Measurements from ENCODE around the gene TENT4A.
A peak's percentile ranks its signal among the peaks of the same experiment; 100 is the strongest.

TENT4A gene

GRCh38 chr5:6760686-6761085, 47.5 kb downstream of the TENT4A start:
- ChIA-PET CTCF (no interaction called here), POLR2A (ENCODE audit: low non-redundant PET) (no interaction called here)
- no peak for TF ChIP-seq CTCF (conservative IDR thresholded peaks at IDR 0.05; ENCODE audit: low read depth)
- H3K27ac ChIP-seq = peak overlapping the region; percentile 26; the same call in 1 of the 2 replicates
- DNase-seq (ENCODE audit: low spot score) = no peak

DNA sequence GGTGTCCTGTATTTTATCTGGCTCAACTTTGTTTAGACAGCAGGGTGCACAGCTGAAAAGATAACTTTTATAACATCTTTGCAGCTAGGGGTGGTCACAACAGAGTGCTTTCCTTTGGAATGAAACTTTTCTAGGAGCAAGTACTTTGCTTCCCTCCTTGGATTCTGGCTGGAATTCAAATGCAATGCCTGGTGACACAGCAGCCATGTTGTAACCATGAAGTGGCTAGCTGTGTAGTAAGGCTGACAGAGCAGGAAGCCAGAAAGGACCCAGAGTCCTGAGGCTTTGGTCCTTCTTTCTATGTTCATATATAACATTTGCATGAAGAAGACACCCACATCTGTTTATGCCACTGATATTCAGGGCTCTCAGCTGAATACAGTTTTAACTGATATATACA, 48.1 kb downstream of the TENT4A start:
- POLR2A ChIA-PET (ENCODE audit: low non-redundant PET) = no interaction called here
- CTCF ChIA-PET = interaction anchor here (0.6 kb wide), 1 partner anchor 196 kb away, joined by 4 read pairs; no protein-coding TSS in a partner anchor
- no peak overlapping the region for H3K27ac ChIP-seq
- no peak for TF ChIP-seq CTCF (conservative IDR thresholded peaks at IDR 0.05; ENCODE audit: low read depth)
- no peak for DNase-seq (ENCODE audit: low spot score)

- POLR2A ChIA-PET (ENCODE audit: low non-redundant PET) = no interaction called here
- CTCF ChIA-PET = no interaction called here
- DNase-seq (ENCODE audit: low spot score) = no peak
- no peak for TF ChIP-seq CTCF (conservative IDR thresholded peaks at IDR 0.05; ENCODE audit: low read depth)
- peak overlapping the region; percentile 9; the same call in 1 of the 2 replicates for H3K27ac ChIP-seq
Measured at GRCh38 chr5:6762116-6762515, 48.9 kb downstream of the TENT4A start.

GRCh38 chr5:6762697-6763096, 49.5 kb downstream of the TENT4A start:
- no peak for DNase-seq (ENCODE audit: low spot score)
- CTCF ChIA-PET = no interaction called here
- TF ChIP-seq CTCF (conservative IDR thresholded peaks at IDR 0.05; ENCODE audit: low read depth) = no peak

DNA sequence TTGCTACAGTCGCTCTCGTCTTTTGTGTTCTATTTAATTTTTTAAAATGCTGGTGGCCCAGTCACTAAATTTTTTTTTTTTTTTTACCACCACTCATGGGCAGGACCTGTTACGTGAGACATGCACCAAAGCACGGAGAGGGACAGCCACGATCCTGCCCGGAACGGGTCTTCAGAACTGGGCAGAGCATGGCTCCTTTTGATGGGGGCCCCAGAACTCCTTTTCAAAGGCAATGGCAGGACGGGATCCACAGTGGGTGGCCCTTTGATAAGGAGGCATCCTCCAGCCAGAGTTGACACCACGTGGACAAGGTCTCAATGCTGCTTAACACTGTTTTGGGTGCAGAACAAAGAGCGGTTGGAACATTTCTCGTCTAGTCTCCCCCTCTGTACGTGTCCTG, 50.0 kb downstream of the TENT4A start:
- CTCF ChIA-PET = no interaction called here

More at GRCh38 chr5:6762697-6763096, 49.5 kb downstream of the TENT4A start:
- POLR2A ChIA-PET (ENCODE audit: low non-redundant PET) = no interaction called here
- H3K27ac ChIP-seq = peak overlapping the region; percentile 9; the same call in 1 of the 2 replicates

DNA sequence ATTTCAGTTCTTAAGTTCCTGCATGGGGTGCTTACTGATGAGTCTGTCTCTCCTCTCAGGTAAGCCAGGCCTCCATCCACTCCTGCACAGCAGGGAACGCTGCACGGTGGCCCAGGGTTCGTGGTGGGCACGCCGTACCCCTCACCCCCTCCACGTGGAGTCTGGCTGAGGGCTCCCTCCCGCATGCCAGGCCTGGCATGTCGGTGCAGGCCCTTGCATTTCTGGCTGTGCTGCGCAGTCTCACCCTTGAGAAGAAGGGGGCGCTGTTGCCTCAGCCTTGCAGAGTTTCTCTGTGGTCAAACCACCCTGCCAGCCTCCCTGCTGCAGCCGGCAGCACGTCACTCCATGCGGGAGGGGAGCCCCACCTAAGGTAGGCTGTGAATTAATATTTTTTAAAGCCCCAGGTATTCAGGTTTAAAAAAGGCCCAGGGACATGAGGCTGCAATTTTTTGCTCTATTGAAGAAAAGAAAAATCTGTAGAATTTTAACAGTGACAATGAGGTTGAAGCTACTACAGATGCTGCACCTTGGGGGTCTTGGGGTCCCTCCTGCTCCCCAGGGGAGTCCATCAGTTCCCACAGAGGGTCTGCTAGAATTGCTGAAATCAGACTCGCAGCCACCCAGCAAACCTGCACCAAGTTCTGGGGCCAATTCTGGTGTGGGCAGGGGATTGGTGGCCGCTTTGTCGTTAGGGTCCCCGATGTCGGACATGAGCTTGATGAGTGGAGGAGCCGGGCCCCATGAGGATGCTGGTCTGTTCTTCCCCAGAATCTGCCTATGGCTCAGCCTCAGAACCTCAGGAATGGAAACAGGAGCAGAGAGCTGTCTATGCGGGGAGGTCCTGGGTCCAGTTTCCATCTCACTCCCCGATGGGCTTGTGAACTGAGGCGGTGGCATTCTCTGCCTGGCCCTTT, 52.6 kb downstream of the TENT4A start:
- H3K27ac ChIP-seq = peak overlapping the region; percentile 90
- DNase-seq (ENCODE audit: low spot score) = peak; percentile 89
- TF ChIP-seq CTCF (conservative IDR thresholded peaks at IDR 0.05; ENCODE audit: low read depth) = peak; percentile 94
- ChIA-PET CTCF (interaction anchor here (0.6 to 1.6 kb wide), 11 partner anchors 11 to 978 kb away, joined by 3 to 6 read pairs (median 4); no protein-coding TSS in a partner anchor), POLR2A (ENCODE audit: low non-redundant PET) (no interaction called here)

More for the DNA sequence above, 50.0 kb downstream of the TENT4A start:
- POLR2A ChIA-PET (ENCODE audit: low non-redundant PET) = no interaction called here
- H3K27ac ChIP-seq = peak overlapping the region; percentile 9; the same call in 1 of the 2 replicates
- no peak for TF ChIP-seq CTCF (conservative IDR thresholded peaks at IDR 0.05; ENCODE audit: low read depth)
- DNase-seq (ENCODE audit: low spot score) = no peak

Measured in RWPE1 (cell line).